GM12878 (cell line): ENCODE measurements around the gene UTP3. TPM values are rescaled to one million over a fixed set of nuclear protein-coding genes. Genes with fewer than 3 reads are reported as not detected.

Experiments
- ATAC-seq: fragments of 200-7000 bp; cut with Tn5 transposase; 3 replicates; pipeline ENCODE4 v1.9.1; 2020; ENCODE audit warnings: mild to moderate bottlenecking, moderate library complexity
- BruUV-seq: library from RNA; stranded (reverse); fragments of 400-500 nt; replicated peaks from 2 replicates; lab custom pipeline; 2021; lab: Mats Ljungman, UMichigan
- CTCF ChIA-PET: fragments of 300-600 bp; sonication (Branson Sonifier 250); formaldehyde crosslinking; extraction: SDS; loops from one replicate; lab custom pipeline; 2021; ENCODE audit warnings: inconsistent platforms; lab: Yijun Ruan, JAX
- POLR2A ChIA-PET: fragments of 350-600 bp; formaldehyde crosslinking; extraction: SDS; loops from one replicate; lab custom pipeline; 2021; ENCODE audit warnings: inconsistent platforms; lab: Charles Lee
- RAD21 ChIA-PET: fragments of 300-600 bp; sonication (Branson Sonifier 250); formaldehyde crosslinking; loops from one replicate; lab custom pipeline; 2023; ENCODE audit warnings: antibody characterized with exemption; ENCODE audit not compliant: unreplicated experiment; lab: Charles Lee
- SMC1A ChIA-PET: fragments of 300-600 bp; sonication (Branson Sonifier 250); formaldehyde crosslinking; loops from one replicate; lab custom pipeline; 2023; ENCODE audit not compliant: unreplicated experiment, uncharacterized antibody; lab: Charles Lee
- DNase-seq: peaks from one replicate; pipeline ENCODE4 v3.0.0-alpha.2; 2011; ENCODE audit warnings: low read depth, low spot score
- FAIRE-seq: peaks from 3 replicates; lab custom pipeline; 2011; peaks lifted over from hg19 to GRCh38; lab: Jason Lieb, UNC
- H2AFZ ChIP-seq: 2 replicates; pipeline ENCODE4 v1.6.0; 2011; ENCODE audit warnings: low read depth, low read length, control low read depth; ENCODE audit not compliant: control insufficient read depth
- H3K27ac ChIP-seq: 2 replicates; pipeline ENCODE4 v1.5.1; 2011; ENCODE audit warnings: control low read depth; ENCODE audit not compliant: control insufficient read depth, insufficient read depth
- H3K27me3 ChIP-seq, 2 experiments: replicated peaks in 1 of 2; 2 replicates each; pipeline versions ENCODE4 v1.6.0 to v1.6.1; 2011; ENCODE audit warnings: low read length in 1 of 2; ENCODE audit not compliant: control insufficient read depth in 2 of 2, insufficient read depth in 2 of 2
- H3K36me3 ChIP-seq, 2 experiments: 2 replicates each; pipeline ENCODE4 v1.5.1; 2011; ENCODE audit warnings: low read length in 1 of 2; ENCODE audit not compliant: control insufficient read depth in 2 of 2, insufficient read depth in 2 of 2
- H3K4me1 ChIP-seq: 2 replicates; pipeline ENCODE4 v1.6.1; 2011; ENCODE audit warnings: mild to moderate bottlenecking, low read length, moderate library complexity, mixed read lengths; ENCODE audit not compliant: control insufficient read depth, insufficient read depth
- H3K4me2 ChIP-seq: 2 replicates; pipeline ENCODE4 v1.6.0; 2011; ENCODE audit warnings: control low read depth; ENCODE audit not compliant: control insufficient read depth, insufficient read depth
- H3K4me3 ChIP-seq: fragments of 200-600 bp; sonication (generic); 2 replicates; pipeline ENCODE4 v1.5.1; 2016
- H3K79me2 ChIP-seq: 2 replicates; pipeline ENCODE4 v1.6.0; 2011; ENCODE audit warnings: low read length; ENCODE audit not compliant: control insufficient read depth, insufficient read depth
- H3K9ac ChIP-seq: 2 replicates; pipeline ENCODE4 v1.8.0; 2011; ENCODE audit warnings: low read length, control low read depth, mixed read lengths; ENCODE audit not compliant: control insufficient read depth, insufficient read depth
- H3K9me3 ChIP-seq: replicated peaks from 3 replicates; pipeline ENCODE4 v1.5.1; 2011; ENCODE audit warnings: mild to moderate bottlenecking, low read length; ENCODE audit not compliant: control insufficient read depth, insufficient read depth
- H4K20me1 ChIP-seq: 2 replicates; pipeline ENCODE4 v1.6.0; 2011; ENCODE audit not compliant: control insufficient read depth, insufficient read depth
- CBX3 ChIP-seq: fragments of 200-600 bp; sonication (generic); IDR thresholded peaks from 2 replicates; pipeline ENCODE4 v1.6.1; 2016; ENCODE audit warnings: low read depth, borderline replicate concordance
- CHD2 ChIP-seq: IDR thresholded peaks from 2 replicates; pipeline ENCODE4 v1.6.1; 2011; ENCODE audit warnings: low read depth, low read length, improper control_type of control experiment, borderline replicate concordance
- EGR1 ChIP-seq, 2 experiments: IDR thresholded peaks; 1 replicate in 1 of 2; 2 replicates in 1 of 2; pipeline ENCODE4 v1.6.1; 2011 to 2012; ENCODE audit warnings: low read depth in 2 of 2, low read length in 2 of 2, borderline replicate concordance in 1 of 2, mild to moderate bottlenecking in 1 of 2, moderate library complexity in 1 of 2
- FOXM1 ChIP-seq: IDR thresholded peaks from 2 replicates; pipeline ENCODE4 v1.6.1; 2012; ENCODE audit warnings: low read depth, mild to moderate bottlenecking, inconsistent platforms, low read length, moderate library complexity
- HDGF ChIP-seq: fragments of 450-650 bp; IDR thresholded peaks from 2 replicates; pipeline ENCODE4 v1.6.1; 2016; ENCODE audit warnings: antibody characterized with exemption
- KDM1A ChIP-seq: fragments of 200-600 bp; sonication (generic); IDR thresholded peaks from 2 replicates; pipeline ENCODE4 v1.6.1; 2016; ENCODE audit warnings: borderline replicate concordance
- MTA2 ChIP-seq: fragments of 450-650 bp; IDR thresholded peaks from 2 replicates; pipeline ENCODE4 v1.6.1; 2016; ENCODE audit warnings: low read depth, mild to moderate bottlenecking, moderate library complexity
- NFIC ChIP-seq: IDR thresholded peaks from 2 replicates; pipeline ENCODE4 v1.6.1; 2012; ENCODE audit warnings: low read depth, mild to moderate bottlenecking, inconsistent platforms, low read length, moderate library complexity
- NRF1 ChIP-seq: conservative IDR thresholded peaks from 2 replicates; pipeline ENCODE4 v1.6.1; 2011; ENCODE audit warnings: mild to moderate bottlenecking, low read depth, low read length, improper control_type of control experiment
- SMC3 ChIP-seq: IDR thresholded peaks from 2 replicates; pipeline ENCODE4 v1.6.1; 2011; ENCODE audit warnings: low read length, improper control_type of control experiment, borderline replicate concordance
- SPI1 ChIP-seq: IDR thresholded peaks from 2 replicates; pipeline ENCODE4 v1.6.1; 2011; ENCODE audit warnings: low read depth, mild to moderate bottlenecking, low read length, moderate library complexity, borderline replicate concordance; ENCODE audit not compliant: insufficient read depth
- SREBF2 ChIP-seq: IDR thresholded peaks from 2 replicates; pipeline ENCODE4 v1.6.1; 2012; ENCODE audit warnings: mild to moderate bottlenecking, low read length
- SUPT20H ChIP-seq: IDR thresholded peaks from 2 replicates; pipeline ENCODE4 v1.6.1; 2011; ENCODE audit warnings: low read depth, mild to moderate bottlenecking, low read length, moderate library complexity, borderline replicate concordance; ENCODE audit not compliant: control insufficient read depth
- USF2 ChIP-seq: IDR thresholded peaks from 2 replicates; pipeline ENCODE4 v1.6.1; 2011; ENCODE audit warnings: low read depth, low read length, improper control_type of control experiment, borderline replicate concordance
- ZNF274 ChIP-seq: IDR thresholded peaks from one replicate; pipeline ENCODE4 v1.8.0; 2011; ENCODE audit not compliant: insufficient read length, insufficient read depth
- WGBS: methylation state at CpG from one replicate; pipeline ENCODE4 v1.1.6; 2016; ENCODE audit warnings: low lambda C conversion rate; ENCODE audit not compliant: insufficient replicate concordance, insufficient coverage; ENCODE audit errors: missing lambda C conversion rate; 5-methylcytosine and 5-hydroxymethylcytosine counted together
- in situ Hi-C: fragments of 300-500 bp; cut with MboI; formaldehyde crosslinking; loops from 9 replicates; pipeline ENCODE4 v1.14.3; 2018; ENCODE audit warnings: mixed read lengths
- intact Hi-C: fragments of 100-400 bp; cut with micrococcal nuclease; formaldehyde crosslinking; loops from one replicate; pipeline ENCODE4 v1.14.2; 2022; ENCODE audit not compliant: unreplicated experiment
- polyA plus RNA-seq, 11 experiments: library from polyadenylated mRNA; depleted of rRNA in 4 of 11; unstranded in 6 of 11; stranded (reverse) in 5 of 11; fragments of >200 nt; fragmentation: Nextera tagmentation in 4 of 11; fragmentation: Illumina TruSeq in 1 of 11; extraction: Ambion mirVana in 4 of 11; extraction: Trizol in 1 of 11; gene quantifications; 1 replicate in 1 of 11; 2 replicates in 10 of 11; pipeline versions ENCODE4 v1.2.1 to v1.2.3, GENCODE V29; 2011 to 2016; ENCODE audit warnings: inconsistent platforms in 2 of 11, missing spikeins in 2 of 11, low read depth in 1 of 11
- total RNA-seq, 4 experiments: library from RNA; depleted of rRNA in 3 of 4; stranded (reverse); fragments of >200 nt in 3 of 4; fragmentation: Illumina TruSeq in 1 of 4; extraction: Trizol in 1 of 4; gene quantifications; 2 replicates each; pipeline versions ENCODE4 v1.2.1 to v1.2.3, GENCODE V29; 2013 to 2021

Gene UTP3
- total and polyA plus RNA-seq, 10 of the 15 experiments (the other 5 are each of a cell fraction or from before 2014, with no cell fraction given) = 15.8 to 60.7 (median 22.5) TPM

- intact Hi-C loops = loop anchor here (1.0 to 10.0 kb wide), 4 partner anchors 16 to 306 kb away; partner anchors contain the start of genes DCK and GRSF1
- Histone ChIP-seq H3K4me3 (peak overlapping the region; percentile 90), H3K27ac (peak overlapping the region; percentile 94), H3K9me3 (no peaks in the 10 kb centered on the region), H3K4me2 (peak overlapping the region; percentile 78), H3K9ac (peak overlapping the region; percentile 92), H4K20me1 (no peaks in the 10 kb centered on the region), H3K4me1 (peaks cover 3% of the 10 kb centered on the region; the same call in 1 of the 2 replicates)
- FAIRE-seq (peak; percentile 38), ATAC-seq (peak; percentile 27), DNase-seq (no peak)
- BruUV-seq = no TSS peak
- 11% methylated on average over 19 of the region's 19 CpGs for WGBS
- no peak for TF ChIP-seq NRF1
- TF ChIP-seq MTA2 = no peak
- TF ChIP-seq EGR1 (IDR thresholded peaks at IDR 0.05; ENCODE audit: borderline replicate concordance in 1 of 2, low read depth in 2 of 2, low read length in 2 of 2) = peak; percentile 22 to 86
- 0 out of 2 replicates have a peak, but pooled peaks have one; percentile 37 for TF ChIP-seq HDGF
- TF ChIP-seq, all 136 proteins: peak for 2
- RAD21 ChIA-PET = interaction anchor here (0.6 to 5.1 kb wide), 17 partner anchors 8 to 321 kb away, joined by 3 to 71 read pairs (median 7); partner anchors contain the start of gene JCHAIN
- CTCF ChIA-PET = interaction anchor here (0.7 to 7.9 kb wide), 20 partner anchors 10 to 321 kb away, joined by 3 to 68 read pairs (median 4); partner anchors contain the start of genes DCK and JCHAIN
- H3K36me3 ChIP-seq = peaks cover 0 to 9% of the 10 kb centered on the region in 2 experiments; a peak in 2 of 4 replicates
- no peaks in the 10 kb centered on the region for H3K27me3 ChIP-seq
- H2AFZ ChIP-seq = peak overlapping the region; percentile 89
- SMC1A ChIA-PET = interaction anchor here (0.7 to 7.7 kb wide), 36 partner anchors 9 to 540 kb away, joined by 3 to 84 read pairs (median 4); partner anchors contain the start of genes DCK, JCHAIN, MOB1B and RUFY3
- peaks cover 41% of the 10 kb centered on the region for H3K79me2 ChIP-seq
- POLR2A ChIA-PET = interaction anchor here (0.9 to 4.9 kb wide), 8 partner anchors 14 to 150 kb away, joined by 3 to 52 read pairs (median 4); no protein-coding TSS in a partner anchor
- in situ Hi-C loops = loop anchor here (25.0 kb wide), 1 partner anchor 1627 kb away; no protein-coding TSS in a partner anchor
Observed at GRCh38 chr4:70688795-70689231, 481 bp downstream of the UTP3 start.

- ATAC-seq (no peak), DNase-seq (no peak), FAIRE-seq (no peak)
- in situ Hi-C loops (loop anchor here (25.0 kb wide), 1 partner anchor 1629 kb away; no protein-coding TSS in a partner anchor), intact Hi-C loops (no loop called here)
- ChIA-PET RAD21 (interaction anchor here (0.7 to 5.1 kb wide), 9 partner anchors 11 to 313 kb away, joined by 3 to 71 read pairs (median 4); no protein-coding TSS in a partner anchor), POLR2A (interaction anchor here (0.7 to 4.9 kb wide), 5 partner anchors 12 to 575 kb away, joined by 3 to 52 read pairs (median 4); no protein-coding TSS in a partner anchor), SMC1A (interaction anchor here (0.7 to 7.7 kb wide), 8 partner anchors 9 to 144 kb away, joined by 3 to 84 read pairs (median 4); no protein-coding TSS in a partner anchor), CTCF (interaction anchor here (0.5 to 7.9 kb wide), 8 partner anchors 9 to 327 kb away, joined by 3 to 68 read pairs (median 3); partner anchors contain the start of gene DCK)
- WGBS = 4% methylated on average over 1 of the region's 1 CpG
- Histone ChIP-seq H3K9me3 (no peaks in the 10 kb centered on the region), H2AFZ (no peak overlapping the region), H3K79me2 (peaks cover 41% of the 10 kb centered on the region), H4K20me1 (no peaks in the 10 kb centered on the region), H3K36me3 (peaks cover 0 to 9% of the 10 kb centered on the region in 2 experiments; a peak in 2 of 4 replicates), H3K27ac (no peak overlapping the region), H3K9ac (no peak overlapping the region), H3K4me1 (peaks cover 3% of the 10 kb centered on the region; the same call in 1 of the 2 replicates), H3K4me3 (peak overlapping the region; percentile 44; the same call in 1 of the 2 replicates), H3K4me2 (peak overlapping the region; percentile 52), H3K27me3 (no peaks in the 10 kb centered on the region)
- no TSS peak for BruUV-seq
- no peak for TF ChIP-seq ZNF274
- no peak for TF ChIP-seq CBX3
- TF ChIP-seq SUPT20H = no peak
- TF ChIP-seq SMC3 = no peak
- no peak for TF ChIP-seq SREBF2
- no peak for TF ChIP-seq NFIC
- TF ChIP-seq USF2 = no peak
- no peak for TF ChIP-seq CHD2
- TF ChIP-seq KDM1A = no peak
- TF ChIP-seq SPI1 = no peak
- no peak for TF ChIP-seq FOXM1
Observed at GRCh38 chr4:70691661-70692060, 3.3 kb downstream of the UTP3 start.
